ENCODE data around the gene TTLL10. TPM values are rescaled to one million over a fixed set of nuclear protein-coding genes. Genes with fewer than 3 reads are reported as not detected.

TTLL10 gene
- total RNA-seq, 1 donor from 2014 or later, result 5.5 TPM

- no peak for DNase-seq (ENCODE audit: low spot score, unreplicated experiment)
- peaks cover 11% of the 10 kb centered on the region for H3K36me3 Mint-ChIP-seq (ENCODE audit: insufficient read depth)
- TF ChIP-seq CTCF (IDR thresholded peaks at IDR 0.05; ENCODE audit: unreplicated experiment), result no peak
These were observed 53.7 kb downstream of the TTLL10 start for GRCh38 chr1:1227386-1227785.

GRCh38 chr1:1228187-1228586 lies 54.5 kb downstream of the TTLL10 start:
- TF ChIP-seq CTCF (IDR thresholded peaks at IDR 0.05; ENCODE audit: unreplicated experiment), result no peak
- peaks cover 7% of the 10 kb centered on the region for H3K4me1 Mint-ChIP-seq (ENCODE audit: low read depth)
- no peak for DNase-seq (ENCODE audit: low spot score, unreplicated experiment)
- no peaks in the 10 kb centered on the region for H3K27me3 Mint-ChIP-seq
- H3K4me3 Mint-ChIP-seq (ENCODE audit: low read depth), result no peak overlapping the region
- H3K27ac Mint-ChIP-seq, result no peak overlapping the region
- H3K9me3 Mint-ChIP-seq (ENCODE audit: low read depth), result no peaks in the 10 kb centered on the region
- peaks cover 6% of the 10 kb centered on the region for H3K36me3 Mint-ChIP-seq (ENCODE audit: insufficient read depth)

More at GRCh38 chr1:1227386-1227785, 53.7 kb downstream of the TTLL10 start:
- H3K4me1 Mint-ChIP-seq (ENCODE audit: low read depth), result peaks cover 7% of the 10 kb centered on the region
- H3K4me3 Mint-ChIP-seq (ENCODE audit: low read depth), result no peak overlapping the region
- no peaks in the 10 kb centered on the region for H3K27me3 Mint-ChIP-seq
- H3K9me3 Mint-ChIP-seq (ENCODE audit: low read depth), result no peaks in the 10 kb centered on the region
- H3K27ac Mint-ChIP-seq, result no peak overlapping the region

- no peak overlapping the region for H3K4me3 Mint-ChIP-seq (ENCODE audit: low read depth)
- no peak for TF ChIP-seq CTCF (IDR thresholded peaks at IDR 0.05; ENCODE audit: unreplicated experiment)
- no peak for DNase-seq (ENCODE audit: low spot score, unreplicated experiment)
- H3K9me3 Mint-ChIP-seq (ENCODE audit: low read depth), result peaks cover 3% of the 10 kb centered on the region
- H3K27me3 Mint-ChIP-seq, result no peaks in the 10 kb centered on the region
- H3K36me3 Mint-ChIP-seq (ENCODE audit: insufficient read depth), result peaks cover 9% of the 10 kb centered on the region
- H3K4me1 Mint-ChIP-seq (ENCODE audit: low read depth), result peaks cover 11% of the 10 kb centered on the region
- H3K27ac Mint-ChIP-seq, result no peak overlapping the region
These were observed 55.1 kb downstream of the TTLL10 start for GRCh38 chr1:1228596-1229321.

- H3K4me3 Mint-ChIP-seq (ENCODE audit: low read depth), result peak overlapping the region; percentile 35
- peaks cover 15% of the 10 kb centered on the region for H3K36me3 Mint-ChIP-seq (ENCODE audit: insufficient read depth)
- H3K9me3 Mint-ChIP-seq (ENCODE audit: low read depth), result peaks cover 3% of the 10 kb centered on the region
- no peak for TF ChIP-seq CTCF (IDR thresholded peaks at IDR 0.05; ENCODE audit: unreplicated experiment)
- no peaks in the 10 kb centered on the region for H3K27me3 Mint-ChIP-seq
- H3K27ac Mint-ChIP-seq, result no peak overlapping the region
- peaks cover 14% of the 10 kb centered on the region for H3K4me1 Mint-ChIP-seq (ENCODE audit: low read depth)
- no peak for DNase-seq (ENCODE audit: low spot score, unreplicated experiment)
These were observed 56.1 kb downstream of the TTLL10 start for GRCh38 chr1:1229770-1230169.

- TF ChIP-seq CTCF (IDR thresholded peaks at IDR 0.05; ENCODE audit: unreplicated experiment), result peak; percentile 13
- H3K27ac Mint-ChIP-seq, result peak overlapping the region; percentile 91
- peak overlapping the region; percentile 87 for H3K4me3 Mint-ChIP-seq (ENCODE audit: low read depth)
- DNase-seq (ENCODE audit: low spot score, unreplicated experiment), result no peak
- H3K9me3 Mint-ChIP-seq (ENCODE audit: low read depth), result peaks cover 3% of the 10 kb centered on the region
- peaks cover 13% of the 10 kb centered on the region for H3K36me3 Mint-ChIP-seq (ENCODE audit: insufficient read depth)
- H3K4me1 Mint-ChIP-seq (ENCODE audit: low read depth), result peaks cover 14% of the 10 kb centered on the region
- H3K27me3 Mint-ChIP-seq, result no peaks in the 10 kb centered on the region
These were observed 57.1 kb downstream of the TTLL10 start for GRCh38 chr1:1230656-1231399.

Measured in progenitor cell of endocrine pancreas (in vitro differentiated cells).